Left renal pelvis (tissue), 4 donors: Measurements from ENCODE around the gene R3HDML. TPM values are rescaled to one million over a fixed set of nuclear protein-coding genes. Genes with fewer than 3 reads are reported as not detected.
"Not testable (repeated sequence)": the region's sequence is repeated elsewhere in the genome, so short reads cannot be mapped to it uniquely, and the experiment has no call there.

Source experiments
- DNase-seq, 4 donors: peaks; one replicate each; pipeline ENCODE4 v3.0.0-alpha.2; 2013; ENCODE audit warnings: low read depth in 4 of 4, low spot score in 3 of 4
- polyA plus RNA-seq, 4 donors: library from polyadenylated mRNA; unstranded; fragments of 120-200 nt; gene quantifications; one replicate each; pipeline ENCODE4 v1.2.1, GENCODE V29; 2013; ENCODE audit not compliant: insufficient read length in 4 of 4

The R3HDML gene
- under 1 TPM in 2 of 4 donors, not detected in 2; 0.47 to 0.90 TPM for polyA plus RNA-seq

DNA sequence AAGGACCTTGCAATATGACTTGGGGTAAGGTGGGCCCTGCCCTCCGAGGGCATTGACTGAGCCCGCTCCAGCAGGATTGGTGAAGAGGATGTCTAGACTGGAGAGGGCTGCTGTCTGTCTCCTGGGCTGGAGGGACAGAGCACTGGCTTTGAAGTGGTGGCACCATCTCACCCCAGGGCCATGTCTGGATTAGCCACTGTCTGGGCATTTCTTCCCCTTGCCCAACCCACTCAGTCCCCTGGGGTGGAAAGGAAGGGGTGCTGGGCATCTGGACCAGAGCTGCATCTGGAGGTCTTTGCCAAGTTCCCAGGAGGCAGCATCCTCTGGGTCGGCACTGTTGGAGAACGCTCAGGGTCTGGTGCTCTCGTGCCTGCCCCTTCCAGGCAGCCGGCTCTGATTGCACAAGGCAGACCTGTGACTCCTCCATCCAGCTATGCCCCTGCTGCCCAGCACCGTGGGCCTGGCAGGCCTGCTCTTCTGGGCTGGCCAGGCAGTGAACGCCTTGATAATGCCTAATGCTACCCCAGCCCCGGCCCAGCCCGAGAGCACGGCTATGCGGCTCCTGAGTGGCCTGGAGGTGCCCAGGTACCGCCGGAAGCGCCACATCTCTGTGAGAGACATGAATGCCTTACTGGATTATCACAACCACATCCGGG, at the start of gene R3HDML:
Gene R3HDML, plus strand, starts transcription at position 319 of the 656 bp plus-strand sequence. Its CDS starts 115 bp downstream, at position 434.
- DNase-seq: no peak

GRCh38 chr20:44287272-44288097, 49.4 kb upstream of the R3HDML start:
- no peak for DNase-seq

- DNase-seq: no peak
Measured at GRCh38 chr20:44288252-44288651, 48.6 kb upstream of the R3HDML start.

DNA sequence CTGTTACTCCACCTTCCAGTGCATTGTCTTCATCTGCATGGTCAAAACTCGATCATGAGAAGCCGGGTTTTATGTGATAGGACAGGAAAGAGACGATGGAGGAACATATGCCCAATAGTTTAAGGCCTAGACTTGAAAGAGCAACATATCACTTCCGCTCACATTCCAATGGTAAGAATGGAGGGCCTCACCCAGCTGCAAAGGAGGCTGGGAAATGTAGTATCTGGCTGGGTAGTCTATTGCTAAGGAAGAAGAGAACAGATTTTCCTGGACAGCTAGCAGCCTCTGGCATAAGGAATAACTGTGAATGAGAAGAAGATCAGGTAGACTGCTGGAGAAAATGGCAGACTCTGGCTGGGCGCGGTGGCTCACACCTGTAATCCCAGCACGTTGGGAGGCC, 45.1 kb upstream of the R3HDML start:
- DNase-seq: no peak

GRCh38 chr20:44296011-44296410, 40.8 kb upstream of the R3HDML start:
- DNase-seq: no peak

- no peak for DNase-seq
Measured at GRCh38 chr20:44297721-44298120, 39.1 kb upstream of the R3HDML start.

- not testable (repeated sequence) for DNase-seq
Measured at GRCh38 chr20:44299011-44299535, 37.8 kb upstream of the R3HDML start.

DNA sequence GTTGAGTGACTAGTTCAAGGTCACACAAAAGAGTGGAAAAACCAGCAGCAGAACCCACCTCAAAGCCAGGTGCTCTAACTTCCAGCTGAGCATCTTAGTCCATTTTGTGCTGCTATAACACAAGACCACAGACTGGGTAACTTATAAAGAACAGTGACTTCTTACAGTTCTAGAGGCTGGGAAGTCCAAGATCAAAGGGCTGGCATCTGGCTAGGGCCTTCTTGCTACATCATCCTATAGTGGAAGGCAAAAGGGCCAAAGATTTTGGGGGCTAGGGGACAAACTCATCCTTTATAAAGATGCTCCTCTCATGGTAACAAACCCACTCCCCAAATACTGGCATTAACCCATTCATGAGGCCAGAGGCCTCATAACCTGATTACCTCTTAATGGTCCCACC, 35.6 kb upstream of the R3HDML start:
- no peak for DNase-seq

DNA sequence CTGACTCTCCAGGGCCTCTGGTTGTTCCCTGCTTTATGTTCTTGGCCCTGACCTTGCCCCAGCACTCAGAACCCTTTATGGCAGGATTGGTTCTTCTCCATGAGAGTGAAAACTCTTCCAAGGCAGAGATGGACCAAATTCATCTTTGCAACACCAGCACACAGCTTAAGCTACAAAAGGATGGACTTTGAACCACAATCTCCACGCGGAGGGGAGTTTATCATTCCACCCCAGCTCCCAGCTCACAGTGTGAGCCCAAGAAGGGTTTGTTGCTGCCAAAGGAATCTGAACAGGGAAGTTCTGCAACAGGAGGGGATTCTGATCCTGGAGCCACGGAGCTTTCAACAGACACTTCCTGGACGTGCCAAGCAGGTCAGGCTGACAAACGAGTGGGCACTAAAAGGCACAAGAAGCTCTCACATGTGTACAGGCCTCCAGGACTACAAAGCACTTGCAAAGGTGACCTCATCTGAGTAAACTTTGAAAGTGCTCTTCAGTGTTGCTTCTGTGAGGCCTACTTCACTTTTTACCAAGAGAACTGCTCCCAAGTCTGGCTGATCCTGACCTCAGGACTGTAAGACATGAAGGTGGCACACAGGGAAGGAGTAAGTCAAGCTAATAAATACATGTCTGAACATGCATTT, 34.7 kb upstream of the R3HDML start:
- no peak for DNase-seq

GRCh38 chr20:44302736-44303135, 34.1 kb upstream of the R3HDML start:
- no peak for DNase-seq

GRCh38 chr20:44304383-44304782, 32.5 kb upstream of the R3HDML start:
- DNase-seq: no peak

- no peak for DNase-seq
Measured at GRCh38 chr20:44306927-44307326, 29.9 kb upstream of the R3HDML start.

- DNase-seq: no peak
Measured at GRCh38 chr20:44309763-44310663, 26.8 kb upstream of the R3HDML start.

- DNase-seq: peak; percentile 87 to 92 (median 90)
Measured at GRCh38 chr20:44310664-44311639, 25.9 kb upstream of the R3HDML start, which contains the start of gene FITM2. Gene FITM2, minus strand, starts transcription at chr20:44311202. Its CDS starts 54 bp downstream, at chr20:44311148.

- DNase-seq: no peak
Measured at GRCh38 chr20:44314870-44315269, 22.0 kb upstream of the R3HDML start.

DNA sequence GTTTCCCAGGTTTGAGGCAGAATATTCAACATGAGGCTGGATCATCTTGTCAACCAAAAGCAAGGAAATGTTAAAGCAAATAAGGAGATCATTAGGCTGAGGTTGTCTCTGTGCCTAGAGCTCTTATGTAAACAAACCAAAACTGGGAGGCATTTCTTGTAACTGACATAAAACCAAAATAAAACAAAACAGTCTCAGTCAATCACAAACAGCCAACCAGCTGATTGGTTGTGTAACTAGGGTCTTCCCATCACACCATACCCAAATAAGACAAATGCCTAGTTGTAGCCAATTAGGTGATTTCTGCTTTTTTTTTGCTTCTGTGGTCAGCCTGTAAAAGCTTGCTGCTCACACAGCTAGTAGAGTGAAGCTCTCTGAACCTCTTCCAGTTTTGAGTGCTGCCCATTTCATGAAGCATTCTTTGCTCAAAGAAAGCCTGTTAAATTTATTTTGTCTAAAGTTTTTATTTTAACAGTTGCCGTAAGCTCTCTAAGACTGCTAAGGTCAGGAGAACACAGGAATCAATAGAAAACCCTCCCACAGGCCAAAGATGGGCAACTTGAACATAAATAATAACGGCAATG, 16.9 kb upstream of the R3HDML start:
- no peak for DNase-seq

- no peak for DNase-seq
Measured at GRCh38 chr20:44324343-44324742, 12.5 kb upstream of the R3HDML start.

DNA sequence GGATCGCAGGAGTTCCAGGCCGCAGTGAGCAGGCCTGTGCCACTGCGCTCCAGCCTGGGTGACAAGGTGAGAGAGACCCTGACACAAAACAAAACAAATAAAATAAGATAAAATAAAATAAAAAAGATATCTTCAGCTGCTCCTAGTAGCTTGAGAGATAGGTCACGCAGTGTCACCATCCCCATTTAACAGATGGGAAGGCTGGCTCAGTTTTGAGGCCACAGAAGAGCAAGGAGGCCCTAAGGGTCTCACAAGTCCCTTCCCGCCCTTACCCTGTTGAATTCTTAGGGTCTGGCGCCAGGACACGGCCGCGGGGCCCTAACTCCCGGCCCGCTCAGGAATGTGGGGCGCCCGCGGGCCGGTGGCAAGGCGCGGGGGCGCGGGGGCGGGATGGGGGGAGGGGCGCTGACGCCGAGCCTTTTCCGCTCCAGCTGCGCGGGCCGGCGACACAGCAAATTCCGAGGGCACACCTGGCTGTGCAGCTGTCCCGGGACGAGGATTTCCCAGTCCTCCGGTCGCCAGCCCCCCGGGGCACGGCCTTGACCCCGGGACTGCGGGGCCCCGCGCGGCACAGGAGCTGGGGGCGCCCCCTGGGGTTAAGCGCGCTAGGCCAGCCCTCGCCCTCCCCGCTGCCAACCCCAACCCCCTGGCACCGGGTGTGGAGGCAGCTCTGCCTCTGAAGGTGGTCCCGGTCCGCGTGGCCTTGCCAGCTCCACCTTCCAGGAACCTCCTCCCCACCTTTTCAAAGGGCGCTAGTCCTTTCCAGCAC, 10.3 kb upstream of the R3HDML start:
- DNase-seq: no peak
